ENCODE data around the gene CRNKL1. TPM values are rescaled to one million over a fixed set of nuclear protein-coding genes. Genes with fewer than 3 reads are reported as not detected.

CRNKL1 gene
- total and polyA plus RNA-seq, 8 donors: 7.3 to 43.2 (median 18.3) TPM

- intact Hi-C loops (cut with DNase I; ENCODE audit: low total_unique reads): no loop called here
- H3K9me3 ChIP-seq: no peaks in the 10 kb centered on the region
- DNase-seq: no peak
- no peak overlapping the region for H3K4me3 ChIP-seq
- H3K27me3 ChIP-seq: no peaks in the 10 kb centered on the region
- H3K4me1 ChIP-seq: no peaks in the 10 kb centered on the region
- no peak for TF ChIP-seq EP300 (IDR thresholded peaks at IDR 0.05)
- no peak for TF ChIP-seq POLR2AphosphoS5 (IDR thresholded peaks at IDR 0.05)
- TF ChIP-seq POLR2A (IDR thresholded peaks at IDR 0.05): no peak
- TF ChIP-seq CTCF (IDR thresholded peaks at IDR 0.05): no peak
- WGBS, 5 donors: 87 to 95% (median 92%) methylated on average over 6 of the region's 6 CpGs
- H3K27ac ChIP-seq: no peak overlapping the region
- H3K36me3 ChIP-seq: peaks cover 86 to 100% (median 100%) of the 10 kb centered on the region in 4 donors
Measured at GRCh38 chr20:20038586-20038985, 13.7 kb downstream of the CRNKL1 start.

GRCh38 chr20:20037960-20038359, 14.3 kb downstream of the CRNKL1 start:
- no peak for DNase-seq
- Histone ChIP-seq H3K36me3 (peaks cover 86 to 100% (median 100%) of the 10 kb centered on the region in 4 donors), H3K27ac (no peak overlapping the region), H3K9me3 (no peaks in the 10 kb centered on the region), H3K4me1 (no peaks in the 10 kb centered on the region), H3K27me3 (no peaks in the 10 kb centered on the region), H3K4me3 (no peak overlapping the region)
- intact Hi-C loops (cut with DNase I; ENCODE audit: low total_unique reads): no loop called here
- no peak for TF ChIP-seq POLR2AphosphoS5 (IDR thresholded peaks at IDR 0.05)
- TF ChIP-seq POLR2A (IDR thresholded peaks at IDR 0.05): no peak
- TF ChIP-seq EP300 (IDR thresholded peaks at IDR 0.05): no peak
- no peak for TF ChIP-seq CTCF (IDR thresholded peaks at IDR 0.05)
- 61 to 69% (median 65%) methylated on average over 5 of the region's 5 CpGs for WGBS, 5 donors

DNA sequence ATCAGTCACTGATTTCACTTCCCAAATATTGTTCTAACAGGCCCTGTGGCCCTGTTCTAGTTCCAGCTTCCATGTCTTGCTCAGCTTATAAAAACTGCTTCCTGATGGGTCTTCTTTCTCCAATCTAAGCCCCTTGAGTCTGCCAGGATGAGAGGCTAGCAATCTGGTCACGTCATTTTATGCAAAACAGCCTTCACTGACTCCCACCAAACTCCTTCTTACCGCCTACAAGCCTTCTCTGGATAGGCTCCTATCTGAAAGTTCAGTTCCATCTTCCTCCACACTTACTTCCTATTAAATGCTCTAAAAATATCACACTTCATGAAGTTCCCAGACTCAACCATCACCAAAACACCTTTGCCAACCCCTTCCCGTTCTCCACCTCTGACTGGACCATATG, 15.5 kb downstream of the CRNKL1 start:
- Histone ChIP-seq H3K27me3 (no peaks in the 10 kb centered on the region), H3K27ac (no peak overlapping the region), H3K9me3 (no peaks in the 10 kb centered on the region), H3K36me3 (peaks cover 79 to 100% (median 99%) of the 10 kb centered on the region in 4 donors), H3K4me3 (no peak overlapping the region), H3K4me1 (no peaks in the 10 kb centered on the region)
- no peak for TF ChIP-seq CTCF (IDR thresholded peaks at IDR 0.05)
- no peak for TF ChIP-seq POLR2AphosphoS5 (IDR thresholded peaks at IDR 0.05)
- no peak for TF ChIP-seq EP300 (IDR thresholded peaks at IDR 0.05)
- no peak for TF ChIP-seq POLR2A (IDR thresholded peaks at IDR 0.05)
- 87 to 96% (median 88%) methylated on average over 3 of the region's 3 CpGs for WGBS, 5 donors
- intact Hi-C loops (cut with DNase I; ENCODE audit: low total_unique reads): no loop called here
- DNase-seq: no peak

DNA sequence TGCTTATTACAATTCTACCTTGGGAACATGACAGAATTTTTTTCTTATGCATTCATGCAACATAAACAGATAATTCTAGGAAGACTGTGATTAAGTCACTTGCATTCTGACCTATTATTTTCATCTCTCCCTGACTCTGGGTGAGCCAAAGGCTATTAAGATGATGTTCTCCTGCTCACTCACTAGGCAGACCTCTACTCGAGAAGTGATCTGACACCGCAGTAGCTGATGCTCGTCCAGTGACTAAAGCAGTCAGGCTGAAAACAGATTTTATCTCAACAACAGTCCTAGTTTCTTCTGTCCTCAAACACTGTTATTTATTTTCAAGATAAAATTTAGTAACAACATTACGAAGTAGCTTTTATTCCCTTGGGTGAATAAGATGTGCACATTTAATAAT, 17.8 kb downstream of the CRNKL1 start:
- Histone ChIP-seq H3K4me3 (no peak overlapping the region), H3K36me3 (peaks cover 62 to 100% (median 93%) of the 10 kb centered on the region in 4 donors), H3K9me3 (no peaks in the 10 kb centered on the region), H3K27ac (no peak overlapping the region), H3K4me1 (no peaks in the 10 kb centered on the region), H3K27me3 (no peaks in the 10 kb centered on the region)
- no peak for DNase-seq
- TF ChIP-seq POLR2AphosphoS5 (IDR thresholded peaks at IDR 0.05) (no peak), POLR2A (IDR thresholded peaks at IDR 0.05) (no peak), CTCF (IDR thresholded peaks at IDR 0.05) (no peak), EP300 (IDR thresholded peaks at IDR 0.05) (no peak)
- 64 to 83% (median 71%) methylated on average over 4 of the region's 4 CpGs for WGBS, 5 donors
- intact Hi-C loops (cut with DNase I; ENCODE audit: low total_unique reads): no loop called here

Measured in stomach (tissue), 9 donors.